ENCODE data around the gene CDCP2.
A peak's percentile ranks its signal among the peaks of the same experiment; 100 is the strongest.

Gene CDCP2

DNA sequence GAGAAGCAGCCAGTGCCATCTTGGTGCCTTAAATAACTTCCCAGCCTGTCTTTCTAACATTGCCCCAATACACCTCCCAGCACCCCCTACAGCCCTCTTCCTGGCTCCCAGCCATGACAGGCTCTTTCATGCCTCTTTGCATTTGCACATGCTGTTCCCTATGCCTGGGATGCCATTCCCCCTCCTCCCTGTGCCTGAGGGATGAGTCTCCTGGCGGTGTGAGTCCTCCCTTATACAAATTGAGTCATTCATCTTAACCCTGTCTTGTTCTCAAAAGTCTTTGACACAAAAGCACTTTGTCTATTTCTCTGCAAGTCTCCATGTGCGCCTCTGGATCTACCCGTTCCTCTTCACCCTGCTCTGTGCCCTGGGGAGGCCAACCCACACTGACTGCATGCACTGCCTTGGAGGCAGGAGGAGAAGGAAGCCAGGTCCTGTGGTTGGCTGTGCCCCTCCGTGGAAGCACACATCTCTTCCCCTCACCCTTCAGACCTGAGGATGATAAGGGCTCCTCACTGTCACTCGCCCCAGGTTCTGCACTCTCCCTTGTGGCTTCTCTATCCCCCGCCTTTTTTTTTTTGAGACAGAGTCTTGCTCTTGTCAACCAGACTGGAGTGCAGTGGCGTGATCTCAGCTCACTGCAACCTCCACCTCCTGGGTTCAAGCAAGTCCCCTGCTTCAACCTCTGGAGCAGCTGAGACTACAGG is 25.1 kb downstream of the CDCP2 start:
- Histone ChIP-seq H3K4me3 (no peak overlapping the region), H3K27ac (no peak overlapping the region), H3K9ac (no peak overlapping the region), H3K4me1 (no peaks in the 10 kb centered on the region), H3K36me3 (no peaks in the 10 kb centered on the region), H4K20me1 (no peaks in the 10 kb centered on the region), H3K4me2 (no peak overlapping the region), H3K9me3 (no peaks in the 10 kb centered on the region), H3K27me3 (no peaks in the 10 kb centered on the region)
- no peak for TF ChIP-seq Cebpa-rat (IDR thresholded peaks at IDR 0.05)

DNA sequence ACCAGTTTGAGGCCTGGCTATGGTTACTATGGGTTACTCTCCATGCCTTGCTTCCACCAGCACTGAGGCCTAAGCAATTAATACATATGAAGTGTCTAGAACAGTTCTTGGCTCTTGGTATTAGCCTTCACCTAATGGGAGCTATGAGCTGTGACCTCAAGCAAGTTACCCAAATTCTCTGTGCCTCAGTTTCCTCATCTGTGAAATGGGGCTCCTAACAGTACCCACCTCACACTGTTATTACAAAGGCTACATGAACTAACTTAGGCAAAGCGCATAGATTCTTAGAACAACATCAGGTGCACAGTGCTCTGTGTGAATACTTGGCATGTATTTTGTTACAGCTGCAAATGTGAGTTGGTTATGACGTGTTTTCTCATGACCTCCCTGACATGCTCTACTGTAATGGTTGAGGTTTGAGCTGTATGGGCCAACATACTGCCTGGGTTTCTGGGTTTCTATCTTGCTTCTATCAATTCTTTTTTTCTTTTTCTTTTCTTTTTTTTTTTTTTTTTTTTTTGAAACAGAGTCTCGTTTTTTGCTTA is 26.5 kb downstream of the CDCP2 start:
- H3K4me1 ChIP-seq: peaks cover 1% of the 10 kb centered on the region; the same call in 1 of the 2 replicates
- no peak overlapping the region for H3K4me2 ChIP-seq
- no peaks in the 10 kb centered on the region for H3K36me3 ChIP-seq
- H3K9me3 ChIP-seq: no peaks in the 10 kb centered on the region
- peaks cover 5% of the 10 kb centered on the region; the same call in 1 of the 2 replicates for H3K27me3 ChIP-seq
- H4K20me1 ChIP-seq: no peaks in the 10 kb centered on the region
- no peak overlapping the region for H3K4me3 ChIP-seq
- TF ChIP-seq Cebpa-rat (IDR thresholded peaks at IDR 0.05): no peak
- H3K27ac ChIP-seq: no peak overlapping the region
- no peak overlapping the region for H3K9ac ChIP-seq

DNA sequence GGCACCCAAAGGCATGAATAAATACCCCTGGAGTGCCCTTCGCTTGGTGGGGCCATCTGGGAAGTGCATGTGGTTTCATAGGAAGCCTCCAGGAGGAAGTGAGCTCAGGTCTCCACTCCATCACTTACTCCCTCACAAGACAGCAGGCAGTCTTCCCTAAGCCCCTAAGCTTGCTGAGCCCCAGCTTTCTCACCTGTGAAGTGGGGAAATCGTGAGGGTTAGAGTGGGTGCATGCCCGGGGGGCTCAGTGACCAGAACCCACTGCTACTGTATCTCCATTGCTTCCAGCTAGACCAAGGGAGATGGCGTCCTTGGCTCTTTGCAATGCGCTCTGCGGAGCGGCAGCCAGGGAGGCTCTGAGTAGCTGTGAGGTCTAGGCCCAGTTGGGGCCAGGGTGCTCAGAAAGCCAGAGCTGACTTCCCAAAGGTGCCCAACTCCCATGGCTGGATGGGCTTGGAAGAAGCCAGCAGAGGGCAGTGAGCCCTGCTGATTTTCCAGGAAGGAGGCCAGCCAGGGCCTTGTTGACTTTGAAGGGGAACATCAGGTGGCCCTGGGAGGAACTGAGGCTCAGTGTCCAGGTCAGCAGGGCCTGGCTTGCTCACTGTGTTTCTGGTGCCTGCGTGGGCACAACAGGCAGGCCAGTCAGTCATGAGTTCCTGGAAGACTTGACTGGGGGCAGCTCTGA is 27.3 kb downstream of the CDCP2 start:
- no peaks in the 10 kb centered on the region for H4K20me1 ChIP-seq
- no peak overlapping the region for H3K9ac ChIP-seq
- H3K4me2 ChIP-seq: no peak overlapping the region
- H3K4me1 ChIP-seq: peaks cover 3% of the 10 kb centered on the region; the same call in 1 of the 2 replicates
- no peak for TF ChIP-seq Cebpa-rat (IDR thresholded peaks at IDR 0.05)
- H3K27ac ChIP-seq: no peak overlapping the region
- no peaks in the 10 kb centered on the region for H3K9me3 ChIP-seq
- no peak overlapping the region for H3K4me3 ChIP-seq
- H3K27me3 ChIP-seq: peaks cover 5% of the 10 kb centered on the region; the same call in 1 of the 2 replicates
- H3K36me3 ChIP-seq: no peaks in the 10 kb centered on the region

DNA sequence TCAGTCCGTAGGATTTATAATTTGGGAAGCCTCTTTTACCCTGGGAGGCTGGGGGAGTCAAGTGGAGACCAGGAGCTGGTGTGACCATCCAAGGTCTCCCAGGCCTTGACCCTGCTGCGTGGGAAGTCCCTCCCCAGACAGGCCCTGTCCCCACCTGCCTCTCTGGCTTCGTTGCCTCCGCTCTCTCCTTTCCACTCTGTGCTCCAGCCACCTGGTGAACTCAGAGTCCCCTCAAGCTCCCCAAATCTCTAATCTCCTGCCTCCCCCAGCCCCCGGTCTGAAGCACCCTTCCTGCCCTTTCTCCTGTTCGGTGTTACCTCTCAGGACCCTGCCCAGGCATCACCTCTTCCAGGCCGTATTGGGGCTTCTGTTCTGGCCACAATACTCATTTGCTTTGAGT is 27.9 kb downstream of the CDCP2 start:
- Histone ChIP-seq H3K4me2 (no peak overlapping the region), H4K20me1 (no peaks in the 10 kb centered on the region), H3K27me3 (peaks cover 5% of the 10 kb centered on the region; the same call in 1 of the 2 replicates), H3K4me1 (peaks cover 3% of the 10 kb centered on the region; the same call in 1 of the 2 replicates), H3K4me3 (no peak overlapping the region), H3K36me3 (no peaks in the 10 kb centered on the region), H3K9me3 (no peaks in the 10 kb centered on the region), H3K27ac (no peak overlapping the region), H3K9ac (no peak overlapping the region)
- no peak for TF ChIP-seq Cebpa-rat (IDR thresholded peaks at IDR 0.05)

DNA sequence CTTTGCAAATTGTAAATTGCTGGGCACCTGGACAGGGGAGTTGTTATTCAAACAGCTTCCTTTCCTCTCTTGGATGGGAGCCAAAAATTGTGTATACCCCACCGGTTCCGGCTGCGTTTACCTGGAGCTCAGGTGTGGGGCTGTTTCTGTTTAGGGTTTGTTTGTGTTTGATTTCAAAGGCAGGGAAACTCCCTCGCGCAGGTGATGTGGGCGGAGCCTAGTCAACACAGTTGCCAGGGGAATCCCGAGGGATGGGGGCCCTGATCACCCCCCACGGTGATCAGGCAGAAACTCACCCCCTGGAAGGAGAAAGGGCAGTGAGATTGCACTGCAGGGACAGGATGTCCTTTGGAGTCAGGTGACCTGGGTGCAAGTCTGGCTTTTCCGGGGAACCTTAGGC is 28.3 kb downstream of the CDCP2 start:
- no peak for TF ChIP-seq Cebpa-rat (IDR thresholded peaks at IDR 0.05)
- Histone ChIP-seq H3K27ac (no peak overlapping the region), H3K9me3 (no peaks in the 10 kb centered on the region), H3K4me2 (no peak overlapping the region), H3K36me3 (no peaks in the 10 kb centered on the region), H3K4me3 (no peak overlapping the region), H4K20me1 (no peaks in the 10 kb centered on the region), H3K27me3 (peaks cover 5% of the 10 kb centered on the region; the same call in 1 of the 2 replicates), H3K9ac (no peak overlapping the region), H3K4me1 (peaks cover 3% of the 10 kb centered on the region; the same call in 1 of the 2 replicates)

DNA sequence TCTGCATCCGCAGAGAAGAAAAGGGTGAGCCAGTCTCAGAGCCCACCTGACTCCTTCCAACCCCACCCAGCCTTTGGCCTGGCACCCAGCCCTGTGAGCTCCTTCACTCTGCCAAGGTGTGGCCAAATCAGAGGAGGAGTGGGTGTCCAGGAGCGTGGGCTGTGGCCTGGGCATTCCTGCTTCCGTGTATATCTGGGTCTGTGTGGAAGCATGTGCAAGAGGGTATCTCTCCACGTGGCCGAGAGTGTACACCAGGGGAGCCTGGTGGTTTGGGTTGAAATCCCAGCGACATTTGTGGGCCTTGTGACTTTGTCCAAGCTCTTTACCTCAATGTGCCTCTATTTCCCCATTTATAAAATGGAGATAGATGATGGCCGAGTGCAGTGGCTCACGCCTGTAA is 29.8 kb downstream of the CDCP2 start:
- H3K4me2 ChIP-seq: no peak overlapping the region
- H3K4me3 ChIP-seq: no peak overlapping the region
- no peak overlapping the region for H3K9ac ChIP-seq
- no peaks in the 10 kb centered on the region for H3K36me3 ChIP-seq
- H3K4me1 ChIP-seq: peaks cover 3% of the 10 kb centered on the region; the same call in 1 of the 2 replicates
- H3K27ac ChIP-seq: no peak overlapping the region
- no peaks in the 10 kb centered on the region for H4K20me1 ChIP-seq
- no peaks in the 10 kb centered on the region for H3K9me3 ChIP-seq
- no peak for TF ChIP-seq Cebpa-rat (IDR thresholded peaks at IDR 0.05)
- peaks cover 5% of the 10 kb centered on the region; the same call in 1 of the 2 replicates for H3K27me3 ChIP-seq

DNA sequence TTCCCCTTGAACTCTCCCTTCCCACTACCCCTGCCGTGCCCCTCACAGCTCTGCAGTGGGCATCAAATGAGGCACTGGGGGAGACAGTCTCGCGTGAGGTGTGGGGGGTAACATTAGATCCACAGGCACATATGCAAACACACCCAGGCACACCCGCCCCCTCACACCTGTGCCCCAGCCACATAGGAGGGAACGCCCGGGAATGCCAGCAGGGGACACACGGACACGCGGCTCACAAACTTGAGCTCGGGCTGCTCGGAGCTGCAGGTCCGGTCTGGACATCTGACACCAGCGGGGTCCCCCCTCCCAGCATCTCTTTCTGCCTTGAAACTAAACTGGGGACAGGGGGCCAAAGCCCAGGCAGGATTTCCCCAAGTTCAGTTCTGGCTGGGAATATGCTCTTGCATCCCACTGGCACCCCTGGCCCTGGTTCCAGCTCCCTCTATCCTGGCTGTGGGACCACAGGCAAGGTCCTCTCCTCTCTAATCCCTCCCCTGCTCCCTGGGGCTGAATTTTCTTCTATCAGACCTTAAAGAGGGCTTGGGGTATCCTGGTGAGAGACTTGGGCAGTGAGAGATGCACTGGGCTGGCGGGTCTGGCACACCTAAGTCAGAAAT is 30.6 kb downstream of the CDCP2 start:
- no peaks in the 10 kb centered on the region for H3K9me3 ChIP-seq
- H3K27me3 ChIP-seq: peaks cover 5% of the 10 kb centered on the region; the same call in 1 of the 2 replicates
- TF ChIP-seq Cebpa-rat (IDR thresholded peaks at IDR 0.05): no peak
- H4K20me1 ChIP-seq: no peaks in the 10 kb centered on the region
- H3K4me1 ChIP-seq: peaks cover 3% of the 10 kb centered on the region; the same call in 1 of the 2 replicates
- no peak overlapping the region for H3K9ac ChIP-seq
- H3K27ac ChIP-seq: no peak overlapping the region
- H3K4me2 ChIP-seq: peak overlapping the region; percentile 60
- H3K4me3 ChIP-seq: peak overlapping the region; percentile 33; the same call in 1 of the 2 replicates
- H3K36me3 ChIP-seq: no peaks in the 10 kb centered on the region

DNA sequence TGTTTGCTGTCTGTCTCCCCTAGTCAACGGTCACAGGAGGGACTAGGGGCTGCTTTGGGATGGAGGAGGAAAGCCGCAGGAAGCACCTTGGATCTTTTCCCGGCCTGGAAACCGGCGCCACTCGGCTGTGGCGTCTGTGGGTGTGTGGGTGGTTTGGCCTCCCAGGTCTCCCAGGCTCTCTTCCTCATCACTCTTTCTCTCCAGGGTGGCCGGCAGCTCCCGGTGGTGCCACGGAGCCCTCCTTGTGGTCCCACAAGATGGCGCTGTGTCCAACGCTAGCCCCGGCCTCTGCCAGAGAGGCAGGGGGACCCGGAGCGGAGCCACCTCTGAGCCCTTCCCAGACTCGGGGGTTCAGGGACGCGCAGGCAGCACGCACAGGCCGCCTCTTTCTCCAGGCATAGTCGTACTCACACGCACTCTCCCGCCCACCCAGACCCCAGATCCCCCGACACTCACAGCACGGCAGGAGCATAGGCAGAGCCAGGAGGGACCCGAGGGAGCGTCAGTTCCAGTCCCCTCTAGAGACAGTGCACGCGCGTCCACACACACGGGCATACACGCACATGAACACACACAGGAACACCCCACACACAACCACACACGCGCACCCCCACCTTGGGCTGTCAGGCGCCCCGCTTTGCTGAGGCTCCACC is 31.2 kb downstream of the CDCP2 start:
- Histone ChIP-seq H3K9ac (no peak overlapping the region), H4K20me1 (no peaks in the 10 kb centered on the region), H3K27ac (no peak overlapping the region), H3K4me1 (peaks cover 3% of the 10 kb centered on the region; the same call in 1 of the 2 replicates), H3K9me3 (no peaks in the 10 kb centered on the region), H3K27me3 (peaks cover 5% of the 10 kb centered on the region; the same call in 1 of the 2 replicates), H3K4me2 (peak overlapping the region; percentile 60), H3K36me3 (no peaks in the 10 kb centered on the region), H3K4me3 (peak overlapping the region; percentile 33; the same call in 1 of the 2 replicates)
- TF ChIP-seq Cebpa-rat (IDR thresholded peaks at IDR 0.05): no peak
